ENCODE data around the gene PRUNE2.

Gene PRUNE2

DNA sequence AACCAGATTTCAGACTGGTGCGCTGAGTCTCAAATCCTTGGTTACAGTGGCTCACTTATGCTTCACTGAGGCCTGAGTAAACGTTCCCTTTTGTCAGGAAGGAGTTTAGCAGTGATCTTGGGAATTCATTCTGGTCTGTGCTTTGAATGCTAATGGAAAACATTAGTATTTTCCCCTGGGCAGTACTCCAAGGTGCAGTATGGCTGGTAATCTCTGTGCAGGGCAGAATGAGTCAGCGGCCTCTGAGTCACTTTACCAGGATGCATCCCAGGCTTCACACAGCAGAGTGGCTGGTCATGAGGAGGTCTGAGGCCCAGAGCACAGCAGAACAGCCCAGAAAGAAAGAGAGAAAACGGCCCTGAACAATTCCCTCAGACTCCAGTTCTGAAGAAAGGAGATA lies 87.6 kb downstream of the PRUNE2 start:
- Mint-ChIP-seq H3K4me1 (ENCODE audit: low read depth) (no peaks in the 10 kb centered on the region), H3K36me3 (ENCODE audit: low read depth) (no peaks in the 10 kb centered on the region), H3K9me3 (no peaks in the 10 kb centered on the region), H3K27me3 (peaks cover 4% of the 10 kb centered on the region), H3K27ac (no peak overlapping the region), H3K4me3 (no peak overlapping the region)
- intact Hi-C loops (cut with micrococcal nuclease) = no loop called here

DNA sequence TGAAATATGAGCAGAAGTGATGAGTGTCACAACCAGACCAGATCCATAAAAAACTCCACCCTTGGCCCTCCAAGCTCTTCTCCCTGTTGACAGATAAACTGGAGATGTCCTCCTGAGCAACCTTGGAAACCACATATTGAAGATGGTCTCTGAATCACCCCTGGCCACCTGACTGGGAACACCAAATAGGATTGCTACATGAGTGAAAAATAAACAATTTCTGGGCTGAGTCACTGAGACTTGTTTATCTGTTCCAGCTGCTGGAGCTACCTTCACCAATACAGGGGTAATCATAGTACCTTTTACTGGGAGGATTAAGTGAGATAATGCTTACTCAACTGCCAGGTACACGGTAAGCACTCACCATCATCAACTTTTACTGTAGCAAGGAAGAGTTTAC lies 88.4 kb downstream of the PRUNE2 start:
- H3K4me1 Mint-ChIP-seq (ENCODE audit: low read depth) = no peaks in the 10 kb centered on the region
- peaks cover 4% of the 10 kb centered on the region for H3K27me3 Mint-ChIP-seq
- intact Hi-C loops (cut with micrococcal nuclease) = no loop called here
- H3K36me3 Mint-ChIP-seq (ENCODE audit: low read depth) = no peaks in the 10 kb centered on the region
- no peaks in the 10 kb centered on the region for H3K9me3 Mint-ChIP-seq
- no peak overlapping the region for H3K27ac Mint-ChIP-seq
- no peak overlapping the region for H3K4me3 Mint-ChIP-seq

DNA sequence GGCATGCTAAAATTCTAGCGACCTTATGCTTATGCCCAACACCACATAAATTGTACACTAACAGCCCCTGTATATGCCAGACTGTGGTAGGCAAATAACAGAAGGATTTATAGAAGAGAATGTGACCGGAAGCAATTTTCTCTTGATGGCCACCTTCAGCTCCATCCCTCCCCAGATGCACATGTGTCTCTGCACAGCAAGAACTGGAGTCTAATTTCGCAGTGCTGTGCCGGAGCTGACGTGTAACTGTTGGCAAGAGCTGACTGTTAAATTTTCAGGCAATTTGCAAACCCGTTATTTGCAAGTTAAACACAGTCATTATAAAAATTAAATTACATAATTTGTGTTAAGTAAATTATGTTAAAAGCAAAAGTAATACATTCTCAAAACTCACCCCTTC lies 93.3 kb downstream of the PRUNE2 start:
- no peaks in the 10 kb centered on the region for H3K9me3 Mint-ChIP-seq
- intact Hi-C loops (cut with micrococcal nuclease) = no loop called here
- H3K4me3 Mint-ChIP-seq = no peak overlapping the region
- H3K36me3 Mint-ChIP-seq (ENCODE audit: low read depth) = no peaks in the 10 kb centered on the region
- H3K27me3 Mint-ChIP-seq = peaks cover 12% of the 10 kb centered on the region
- H3K27ac Mint-ChIP-seq = no peak overlapping the region
- no peaks in the 10 kb centered on the region for H3K4me1 Mint-ChIP-seq (ENCODE audit: low read depth)

DNA sequence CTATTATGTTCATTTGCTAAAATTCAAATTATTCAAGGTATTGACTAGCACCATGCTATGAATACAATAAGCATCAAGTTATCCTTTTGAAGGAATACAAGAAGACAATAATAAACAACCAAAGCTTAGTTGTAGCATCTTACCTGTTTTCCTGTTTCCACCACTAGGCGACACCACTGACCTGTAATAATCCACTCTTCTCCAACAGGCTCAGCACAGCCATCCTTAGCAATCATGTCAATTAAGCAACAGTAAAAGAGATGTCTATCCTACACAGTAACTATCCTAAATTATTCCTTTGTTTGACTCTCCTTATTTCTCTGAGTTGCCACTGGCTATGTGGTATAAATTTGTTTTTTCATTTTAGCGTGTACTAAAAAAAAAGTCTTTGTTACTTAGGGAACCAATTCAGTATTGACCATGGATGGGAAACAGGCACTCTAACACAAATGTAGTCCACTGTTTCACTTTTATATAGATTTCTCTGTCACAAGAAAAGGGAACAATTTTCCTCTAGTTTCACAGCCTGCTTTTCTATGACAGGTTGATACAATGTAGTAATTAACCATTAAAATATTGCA lies 95.4 kb downstream of the PRUNE2 start:
- Mint-ChIP-seq H3K27me3 (peaks cover 12% of the 10 kb centered on the region), H3K4me3 (no peak overlapping the region), H3K36me3 (ENCODE audit: low read depth) (no peaks in the 10 kb centered on the region), H3K4me1 (ENCODE audit: low read depth) (no peaks in the 10 kb centered on the region), H3K27ac (no peak overlapping the region), H3K9me3 (no peaks in the 10 kb centered on the region)
- intact Hi-C loops (cut with micrococcal nuclease) = no loop called here

GRCh38 chr9:76808636-76809035 lies 97.3 kb downstream of the PRUNE2 start:
- no peaks in the 10 kb centered on the region for H3K4me1 Mint-ChIP-seq (ENCODE audit: low read depth)
- H3K4me3 Mint-ChIP-seq = no peak overlapping the region
- peaks cover 9% of the 10 kb centered on the region for H3K27me3 Mint-ChIP-seq
- intact Hi-C loops (cut with micrococcal nuclease) = no loop called here
- H3K36me3 Mint-ChIP-seq (ENCODE audit: low read depth) = no peaks in the 10 kb centered on the region
- no peaks in the 10 kb centered on the region for H3K9me3 Mint-ChIP-seq
- no peak overlapping the region for H3K27ac Mint-ChIP-seq

- H3K4me3 Mint-ChIP-seq = no peak overlapping the region
- no peak overlapping the region for H3K27ac Mint-ChIP-seq
- H3K27me3 Mint-ChIP-seq = peaks cover 8% of the 10 kb centered on the region
- H3K9me3 Mint-ChIP-seq = no peaks in the 10 kb centered on the region
- H3K4me1 Mint-ChIP-seq (ENCODE audit: low read depth) = no peaks in the 10 kb centered on the region
- no peaks in the 10 kb centered on the region for H3K36me3 Mint-ChIP-seq (ENCODE audit: low read depth)
- intact Hi-C loops (cut with micrococcal nuclease) = no loop called here
These were observed 102.2 kb downstream of the PRUNE2 start for GRCh38 chr9:76803762-76804161.

DNA sequence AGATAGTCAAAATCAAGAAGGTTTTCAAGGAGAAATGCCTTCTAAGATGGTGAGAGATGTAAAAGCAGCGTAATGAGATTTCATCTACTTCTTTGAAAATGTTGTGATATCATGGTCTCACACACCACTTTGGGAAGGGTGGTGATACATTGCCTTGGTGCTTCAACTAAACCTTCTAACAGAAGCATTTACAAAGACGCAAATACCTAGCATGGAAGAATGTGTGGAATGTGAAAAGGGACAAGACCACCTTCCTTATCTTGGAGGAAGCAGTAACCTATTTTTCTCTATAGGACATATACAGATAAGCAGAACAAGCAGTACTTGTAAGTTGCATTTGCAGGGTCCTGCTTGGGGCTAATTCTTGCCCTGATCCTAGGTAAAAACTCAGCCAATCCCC lies 102.8 kb downstream of the PRUNE2 start:
- Mint-ChIP-seq H3K36me3 (ENCODE audit: low read depth) (no peaks in the 10 kb centered on the region), H3K4me1 (ENCODE audit: low read depth) (no peaks in the 10 kb centered on the region), H3K4me3 (no peak overlapping the region), H3K9me3 (no peaks in the 10 kb centered on the region), H3K27me3 (peaks cover 2% of the 10 kb centered on the region), H3K27ac (no peak overlapping the region)
- intact Hi-C loops (cut with micrococcal nuclease) = no loop called here

DNA sequence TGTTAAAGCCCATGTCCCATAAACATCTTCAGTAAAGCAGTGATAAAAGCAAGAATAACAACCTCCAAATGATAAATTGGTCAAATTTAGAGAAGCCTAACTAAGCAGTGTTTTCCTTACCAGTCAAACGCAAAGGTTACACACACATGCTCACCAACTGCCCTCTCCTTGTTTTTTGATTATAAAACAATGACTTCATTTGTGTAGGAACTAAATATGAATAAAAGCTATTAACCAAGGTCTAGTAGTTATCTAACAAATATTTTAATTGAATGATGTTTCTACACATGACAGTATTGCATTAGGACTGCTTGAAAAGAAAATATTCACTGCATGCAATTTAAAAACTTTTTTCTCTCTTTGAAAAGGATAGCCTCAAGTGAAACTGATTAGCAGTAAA lies 105.0 kb downstream of the PRUNE2 start:
- H3K36me3 Mint-ChIP-seq (ENCODE audit: low read depth) = no peaks in the 10 kb centered on the region
- H3K9me3 Mint-ChIP-seq = no peaks in the 10 kb centered on the region
- peaks cover 3% of the 10 kb centered on the region for H3K27me3 Mint-ChIP-seq
- intact Hi-C loops (cut with micrococcal nuclease) = no loop called here
- no peak overlapping the region for H3K4me3 Mint-ChIP-seq
- no peaks in the 10 kb centered on the region for H3K4me1 Mint-ChIP-seq (ENCODE audit: low read depth)
- no peak overlapping the region for H3K27ac Mint-ChIP-seq

DNA sequence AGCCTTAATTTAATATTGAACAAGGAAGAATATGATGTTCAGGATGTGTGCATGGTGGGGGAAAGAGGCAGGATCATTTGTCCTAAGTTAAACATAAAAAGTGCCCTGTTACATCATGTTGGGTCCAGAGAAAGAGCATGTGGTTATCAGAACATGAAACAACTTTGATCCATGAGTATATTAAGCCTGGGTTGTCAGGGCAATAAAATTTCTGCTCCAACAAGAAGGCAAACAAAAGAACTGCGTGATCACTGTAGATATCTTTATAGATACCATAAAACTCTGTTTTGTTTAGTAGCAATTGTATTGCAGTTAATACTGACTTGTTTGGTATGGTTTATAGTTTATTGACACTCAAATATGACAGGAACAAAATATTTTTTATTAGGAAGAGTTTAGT lies 106.4 kb downstream of the PRUNE2 start:
- Mint-ChIP-seq H3K36me3 (ENCODE audit: low read depth) (no peaks in the 10 kb centered on the region), H3K27ac (no peak overlapping the region), H3K27me3 (peaks cover 3% of the 10 kb centered on the region), H3K4me1 (ENCODE audit: low read depth) (no peaks in the 10 kb centered on the region), H3K4me3 (no peak overlapping the region), H3K9me3 (no peaks in the 10 kb centered on the region)
- intact Hi-C loops (cut with micrococcal nuclease) = no loop called here

GRCh38 chr9:76798527-76798926 lies 107.4 kb downstream of the PRUNE2 start:
- no peaks in the 10 kb centered on the region for H3K9me3 Mint-ChIP-seq
- no peaks in the 10 kb centered on the region for H3K36me3 Mint-ChIP-seq (ENCODE audit: low read depth)
- intact Hi-C loops (cut with micrococcal nuclease) = no loop called here
- H3K27ac Mint-ChIP-seq = no peak overlapping the region
- H3K4me1 Mint-ChIP-seq (ENCODE audit: low read depth) = no peaks in the 10 kb centered on the region
- H3K27me3 Mint-ChIP-seq = peaks cover 3% of the 10 kb centered on the region
- H3K4me3 Mint-ChIP-seq = no peak overlapping the region

- intact Hi-C loops (cut with micrococcal nuclease) = no loop called here
- no peak overlapping the region for H3K27ac Mint-ChIP-seq
- H3K4me1 Mint-ChIP-seq (ENCODE audit: low read depth) = no peaks in the 10 kb centered on the region
- no peaks in the 10 kb centered on the region for H3K36me3 Mint-ChIP-seq (ENCODE audit: low read depth)
- H3K4me3 Mint-ChIP-seq = no peak overlapping the region
- peaks cover 1% of the 10 kb centered on the region for H3K27me3 Mint-ChIP-seq
- H3K9me3 Mint-ChIP-seq = no peaks in the 10 kb centered on the region
These were observed 109.6 kb downstream of the PRUNE2 start for GRCh38 chr9:76796296-76796695.

DNA sequence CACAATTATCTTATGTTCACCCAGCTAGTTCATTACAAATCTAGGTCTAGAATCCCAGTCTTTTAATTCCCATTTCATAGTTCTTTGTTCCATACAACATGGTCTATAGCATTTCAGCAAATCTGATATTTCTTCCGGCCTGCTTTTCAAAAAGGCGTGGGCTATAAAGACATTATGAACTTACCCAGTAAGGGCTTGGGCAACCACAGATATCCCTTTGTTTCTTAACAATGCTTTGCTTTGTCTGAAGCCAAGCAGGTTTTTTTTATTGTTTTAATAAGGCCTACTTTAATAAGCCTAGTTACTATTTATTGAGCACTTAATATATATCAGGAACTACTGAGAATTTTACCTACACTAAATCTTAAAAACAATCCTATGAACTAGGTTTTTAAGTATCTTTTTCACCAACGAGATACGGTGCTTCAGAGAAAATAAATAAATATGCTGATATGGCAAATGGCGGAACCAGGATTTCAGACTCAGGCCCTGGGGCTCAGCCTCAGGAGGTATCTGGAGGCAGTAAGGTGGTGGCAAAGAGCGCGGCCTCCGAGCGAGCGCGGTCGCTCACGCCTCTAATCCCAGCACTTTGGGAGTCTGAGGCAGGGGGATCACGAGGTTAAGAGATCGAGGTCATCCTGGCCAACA lies 112.0 kb downstream of the PRUNE2 start:
- intact Hi-C loops (cut with micrococcal nuclease) = no loop called here
- no peaks in the 10 kb centered on the region for H3K36me3 Mint-ChIP-seq (ENCODE audit: low read depth)
- H3K9me3 Mint-ChIP-seq = no peaks in the 10 kb centered on the region
- H3K27me3 Mint-ChIP-seq = peaks cover 1% of the 10 kb centered on the region
- no peak overlapping the region for H3K27ac Mint-ChIP-seq
- H3K4me3 Mint-ChIP-seq = no peak overlapping the region
- H3K4me1 Mint-ChIP-seq (ENCODE audit: low read depth) = no peaks in the 10 kb centered on the region

DNA sequence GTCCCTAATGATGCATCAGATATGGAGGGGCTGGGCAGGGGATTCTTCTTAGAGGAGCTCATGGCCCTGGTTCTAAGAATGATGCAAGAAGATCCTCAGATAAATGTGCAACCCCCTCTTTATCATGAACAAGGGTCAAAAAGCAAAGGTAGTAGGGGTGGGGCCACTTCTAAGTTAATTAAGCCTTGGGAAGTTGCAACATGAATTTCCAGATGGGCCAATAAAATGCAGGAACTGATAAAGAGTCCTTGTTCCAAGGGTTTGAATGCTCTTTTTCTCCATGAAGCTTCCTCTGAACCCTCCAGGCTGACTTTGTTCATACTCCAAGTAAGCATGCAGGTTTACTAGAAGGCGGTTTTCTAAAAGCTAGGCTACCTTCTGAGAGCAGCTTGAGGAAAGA lies 116.1 kb downstream of the PRUNE2 start:
- no peaks in the 10 kb centered on the region for H3K9me3 Mint-ChIP-seq
- no peak overlapping the region for H3K27ac Mint-ChIP-seq
- H3K36me3 Mint-ChIP-seq (ENCODE audit: low read depth) = no peaks in the 10 kb centered on the region
- H3K27me3 Mint-ChIP-seq = peaks cover 4% of the 10 kb centered on the region
- H3K4me3 Mint-ChIP-seq = no peak overlapping the region
- intact Hi-C loops (cut with micrococcal nuclease) = no loop called here
- no peaks in the 10 kb centered on the region for H3K4me1 Mint-ChIP-seq (ENCODE audit: low read depth)

- Mint-ChIP-seq H3K9me3 (no peaks in the 10 kb centered on the region), H3K27ac (no peak overlapping the region), H3K27me3 (peaks cover 7% of the 10 kb centered on the region), H3K36me3 (ENCODE audit: low read depth) (no peaks in the 10 kb centered on the region), H3K4me1 (ENCODE audit: low read depth) (no peaks in the 10 kb centered on the region), H3K4me3 (no peak overlapping the region)
- intact Hi-C loops (cut with micrococcal nuclease) = no loop called here
These were observed 118.2 kb downstream of the PRUNE2 start for GRCh38 chr9:76787677-76788076.

- H3K4me3 Mint-ChIP-seq = no peak overlapping the region
These were observed 120.4 kb downstream of the PRUNE2 start for GRCh38 chr9:76785501-76785900.

More at GRCh38 chr9:76785501-76785900, 120.4 kb downstream of the PRUNE2 start:
- H3K9me3 Mint-ChIP-seq = no peaks in the 10 kb centered on the region
- H3K4me1 Mint-ChIP-seq (ENCODE audit: low read depth) = no peaks in the 10 kb centered on the region
- peaks cover 9% of the 10 kb centered on the region for H3K27me3 Mint-ChIP-seq
- no peak overlapping the region for H3K27ac Mint-ChIP-seq
- no peaks in the 10 kb centered on the region for H3K36me3 Mint-ChIP-seq (ENCODE audit: low read depth)
- intact Hi-C loops (cut with micrococcal nuclease) = no loop called here
